BJ (cell line): ENCODE results near the gene ISOC2. TPM values are rescaled to one million over a fixed set of nuclear protein-coding genes. Genes with fewer than 3 reads are reported as not detected.

Experiments used
- CTCF ChIA-PET: fragments of 350-600 bp; formaldehyde crosslinking; extraction: SDS; loops from one replicate; lab custom pipeline; 2021; ENCODE audit warnings: antibody characterized with exemption, inconsistent platforms; lab: Yijun Ruan, JAX
- POLR2A ChIA-PET: fragments of 300-600 bp; sonication (Branson Sonifier 250); formaldehyde crosslinking; extraction: SDS; loops from one replicate; lab custom pipeline; 2021; ENCODE audit warnings: antibody characterized with exemption; lab: Charles Lee
- DNase-seq: peaks from one replicate; pipeline ENCODE4 v3.0.0-alpha.2; 2011; ENCODE audit warnings: low read depth
- H3K27me3 ChIP-seq: 2 replicates; pipeline ENCODE4 v1.6.0; 2011; ENCODE audit warnings: low read length; ENCODE audit not compliant: control insufficient read depth, insufficient read depth
- H3K36me3 ChIP-seq: 2 replicates; pipeline ENCODE4 v1.5.1; 2011; ENCODE audit warnings: low read length; ENCODE audit not compliant: control insufficient read depth, insufficient read depth
- H3K4me3 ChIP-seq: 2 replicates; pipeline ENCODE4 v1.5.1; 2011; ENCODE audit warnings: low read depth, mild to moderate bottlenecking, control low read depth, low read length
- CTCF ChIP-seq: IDR thresholded peaks from 2 replicates; pipeline ENCODE4 v1.5.1; 2011; ENCODE audit warnings: low read depth, mild to moderate bottlenecking, control low read depth, inconsistent platforms, low read length, moderate library complexity; ENCODE audit not compliant: insufficient read depth
- polyA plus RNA-seq: library from polyadenylated mRNA; depleted of rRNA; stranded (reverse); fragments of >200 nt; gene quantifications from 2 replicates; pipeline ENCODE4 v1.2.3, GENCODE V29; 2011

Gene ISOC2
- polyA plus RNA-seq, 1 experiment = 123 TPM

- H3K36me3 ChIP-seq = no peaks in the 10 kb centered on the region
- ChIA-PET CTCF (no interaction called here), POLR2A (no interaction called here)
- no peak for DNase-seq
- H3K27me3 ChIP-seq = peaks cover 35% of the 10 kb centered on the region
- TF ChIP-seq CTCF = no peak
- no peak overlapping the region for H3K4me3 ChIP-seq
Observed at GRCh38 chr19:55441319-55441691, 20.1 kb downstream of the ISOC2 start.

- no peaks in the 10 kb centered on the region for H3K36me3 ChIP-seq
- no peak overlapping the region for H3K4me3 ChIP-seq
- peaks cover 35% of the 10 kb centered on the region for H3K27me3 ChIP-seq
- TF ChIP-seq CTCF = no peak
- ChIA-PET POLR2A (no interaction called here), CTCF (no interaction called here)
- no peak for DNase-seq
Observed at GRCh38 chr19:55440411-55441105, 20.9 kb downstream of the ISOC2 start.

- no peaks in the 10 kb centered on the region for H3K36me3 ChIP-seq
- CTCF ChIA-PET = interaction anchor here (1.2 kb wide), 1 partner anchor 29 kb away, joined by 3 read pairs; no protein-coding TSS in a partner anchor
- no peak for DNase-seq
- no peak for TF ChIP-seq CTCF
- POLR2A ChIA-PET = no interaction called here
- peaks cover 30% of the 10 kb centered on the region for H3K27me3 ChIP-seq
- no peak overlapping the region for H3K4me3 ChIP-seq
Observed at GRCh38 chr19:55439052-55439451, 22.4 kb downstream of the ISOC2 start.

GRCh38 chr19:55437410-55437809, 24.0 kb downstream of the ISOC2 start:
- DNase-seq = no peak
- POLR2A ChIA-PET = no interaction called here
- Histone ChIP-seq H3K27me3 (peaks cover 22% of the 10 kb centered on the region), H3K4me3 (no peak overlapping the region), H3K36me3 (no peaks in the 10 kb centered on the region)
- no peak for TF ChIP-seq CTCF
- CTCF ChIA-PET = interaction anchor here (0.6 to 2.6 kb wide), 6 partner anchors 8 to 146 kb away, joined by 3 to 17 read pairs (median 6); no protein-coding TSS in a partner anchor

GRCh38 chr19:55436847-55437246, 24.6 kb downstream of the ISOC2 start:
- POLR2A ChIA-PET = no interaction called here
- H3K4me3 ChIP-seq = no peak overlapping the region
- peaks cover 20% of the 10 kb centered on the region for H3K27me3 ChIP-seq
- CTCF ChIA-PET = interaction anchor here (0.6 to 2.6 kb wide), 6 partner anchors 9 to 282 kb away, joined by 3 to 17 read pairs (median 6); no protein-coding TSS in a partner anchor
- TF ChIP-seq CTCF = no peak
- no peaks in the 10 kb centered on the region for H3K36me3 ChIP-seq
- no peak for DNase-seq
